Mesenchymal stem cell (in vitro differentiated cells and primary cell): ENCODE measurements around the gene INSM1.

Experiments used
- DNase-seq: peaks from one replicate; pipeline ENCODE4 v3.0.0-alpha.2; 2013
- H2AFZ ChIP-seq: one replicate; pipeline ENCODE4 v1.6.1; 2013; ENCODE audit warnings: low read depth, mild to moderate bottlenecking, control low read depth, inconsistent platforms, low read length, moderate library complexity
- H2AK5ac ChIP-seq: 2 replicates; pipeline ENCODE4 v1.6.1; 2013; ENCODE audit warnings: low read length, moderate library complexity, mild to moderate bottlenecking, inconsistent platforms; ENCODE audit not compliant: severe bottlenecking
- H2BK120ac ChIP-seq: one replicate; pipeline ENCODE4 v1.6.1; 2013; ENCODE audit warnings: low read depth, mild to moderate bottlenecking, inconsistent platforms, low read length, moderate library complexity
- H2BK12ac ChIP-seq, 2 experiments: one replicate each; pipeline ENCODE4 v1.6.1; 2013; ENCODE audit warnings: inconsistent platforms in 2 of 2, low read length in 2 of 2, mild to moderate bottlenecking in 2 of 2, moderate library complexity in 2 of 2, control low read depth in 1 of 2
- H2BK15ac ChIP-seq: one replicate; pipeline ENCODE4 v1.6.1; 2013; ENCODE audit warnings: mild to moderate bottlenecking, low read depth, inconsistent platforms; ENCODE audit not compliant: poor library complexity, severe bottlenecking
- H2BK5ac ChIP-seq: 2 replicates; pipeline ENCODE4 v1.6.1; 2013; ENCODE audit warnings: low read depth, mild to moderate bottlenecking, low read length, control low read depth, inconsistent platforms; ENCODE audit not compliant: poor library complexity, severe bottlenecking
- H3K14ac ChIP-seq, 2 experiments: one replicate each; pipeline ENCODE4 v1.6.1; 2013; ENCODE audit warnings: inconsistent platforms in 2 of 2, low read length in 2 of 2, control low read depth in 1 of 2, mild to moderate bottlenecking in 1 of 2, moderate library complexity in 1 of 2
- H3K18ac ChIP-seq, 2 experiments: one replicate each; pipeline ENCODE4 v1.6.1; 2013; ENCODE audit warnings: inconsistent platforms in 2 of 2, low read length in 2 of 2, control low read depth in 1 of 2, low read depth in 1 of 2, mild to moderate bottlenecking in 1 of 2
- H3K23ac ChIP-seq, 2 experiments: one replicate each; pipeline ENCODE4 v1.6.1; 2013; ENCODE audit warnings: inconsistent platforms in 2 of 2, low read length in 2 of 2, mild to moderate bottlenecking in 2 of 2, moderate library complexity in 2 of 2, control low read depth in 1 of 2
- H3K27ac ChIP-seq: 2 replicates; pipeline ENCODE4 v1.5.1; 2013; ENCODE audit warnings: mild to moderate bottlenecking, moderate library complexity, low read length, control low read depth, inconsistent platforms; ENCODE audit not compliant: poor library complexity, severe bottlenecking
- H3K27me3 ChIP-seq, 2 experiments: 2 replicates each; pipeline versions ENCODE4 v1.6.1 to v1.7.0; 2013; ENCODE audit warnings: low read length in 2 of 2, mild to moderate bottlenecking in 2 of 2, moderate library complexity in 2 of 2, control low read depth in 1 of 2, inconsistent platforms in 1 of 2; ENCODE audit not compliant: control insufficient read depth in 1 of 2, insufficient read depth in 1 of 2
- H3K36me3 ChIP-seq, 2 experiments: 2 replicates each; pipeline versions ENCODE4 v1.6.1 to v1.7.0; 2013; ENCODE audit warnings: low read length in 2 of 2, control low read depth in 1 of 2, inconsistent platforms in 1 of 2, low read depth in 1 of 2, mild to moderate bottlenecking in 1 of 2; ENCODE audit not compliant: insufficient read depth in 2 of 2, control insufficient read depth in 1 of 2
- H3K4ac ChIP-seq, 2 experiments: one replicate each; pipeline ENCODE4 v1.6.1; 2013; ENCODE audit warnings: inconsistent platforms in 2 of 2, low read length in 2 of 2, mild to moderate bottlenecking in 2 of 2, moderate library complexity in 2 of 2, control low read depth in 1 of 2, low read depth in 1 of 2
- H3K4me1 ChIP-seq: 2 replicates; pipeline ENCODE4 v1.6.1; 2013; ENCODE audit warnings: low read depth, low read length, control low read depth; ENCODE audit not compliant: control insufficient read depth, insufficient read depth
- H3K4me2 ChIP-seq: 2 replicates; pipeline ENCODE4 v1.6.1; 2013; ENCODE audit warnings: low read length, mild to moderate bottlenecking, inconsistent platforms; ENCODE audit not compliant: poor library complexity, severe bottlenecking
- H3K4me3 ChIP-seq, 2 experiments: 2 replicates each; pipeline versions ENCODE4 v1.5.1 to v1.7.0; 2013; ENCODE audit warnings: low read length in 2 of 2, mild to moderate bottlenecking in 2 of 2, control low read depth in 1 of 2, low read depth in 1 of 2; ENCODE audit not compliant: insufficient read depth in 1 of 2
- H3K79me1 ChIP-seq: replicated peaks from 2 replicates; pipeline ENCODE4 v1.6.1; 2013; ENCODE audit warnings: mild to moderate bottlenecking, control low read depth, low read length, inconsistent platforms; ENCODE audit not compliant: poor library complexity, severe bottlenecking
- H3K9ac ChIP-seq: 2 replicates; pipeline ENCODE4 v1.7.0; 2013; ENCODE audit warnings: mild to moderate bottlenecking, low read length, moderate library complexity
- H3K9me3 ChIP-seq: 2 replicates; pipeline ENCODE4 v1.7.0; 2013; ENCODE audit warnings: mild to moderate bottlenecking, low read length; ENCODE audit not compliant: control insufficient read depth
- H4K8ac ChIP-seq: one replicate; pipeline ENCODE4 v1.6.1; 2013; ENCODE audit warnings: inconsistent platforms, mild to moderate bottlenecking, low read length, moderate library complexity
- H4K91ac ChIP-seq: one replicate; pipeline ENCODE4 v1.6.1; 2013; ENCODE audit warnings: mild to moderate bottlenecking, low read length, inconsistent platforms
- WGBS: methylation state at CpG from one replicate; pipeline ENCODE4 v1.1.7; 2013; ENCODE audit warnings: mixed read lengths; 5-methylcytosine and 5-hydroxymethylcytosine counted together

The INSM1 gene

DNA sequence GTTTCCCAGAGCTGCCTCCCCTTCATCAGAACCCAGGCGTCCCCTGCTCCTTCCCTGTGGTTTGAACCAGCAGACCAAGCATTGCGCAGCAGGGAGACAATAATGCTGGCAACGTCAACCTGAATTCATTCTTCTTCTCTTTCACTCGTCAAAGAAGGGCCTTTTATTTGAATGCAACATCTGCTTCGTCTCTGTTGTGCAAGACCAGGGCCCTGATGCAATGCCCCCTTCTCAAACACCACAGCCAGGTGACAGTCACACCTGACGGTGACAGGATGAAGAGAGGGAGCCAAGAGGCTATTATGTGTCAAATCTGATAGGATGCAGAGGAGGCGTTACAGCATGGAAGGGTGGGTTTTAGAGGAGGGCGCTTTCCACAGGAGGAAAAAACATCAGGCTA is 8.0 kb downstream of the INSM1 start:
- Histone ChIP-seq H2AK5ac (no peak overlapping the region), H3K4me3 (no peak overlapping the region), H3K9ac (no peak overlapping the region), H3K79me1 (no peaks in the 10 kb centered on the region), H3K18ac (no peak overlapping the region), H2BK15ac (no peak overlapping the region), H2AFZ (no peak overlapping the region), H3K14ac (no peak overlapping the region), H3K36me3 (no peaks in the 10 kb centered on the region), H4K8ac (no peak overlapping the region), H3K4me1 (no peaks in the 10 kb centered on the region), H2BK12ac (no peak overlapping the region), H3K4ac (no peak overlapping the region), H3K23ac (no peak overlapping the region), H4K91ac (no peak overlapping the region), H3K27me3 (peaks cover 50 to 56% of the 10 kb centered on the region in 2 experiments), H2BK120ac (no peak overlapping the region), H3K27ac (no peak overlapping the region), H2BK5ac (no peak overlapping the region), H3K4me2 (no peak overlapping the region), H3K9me3 (peaks cover 3% of the 10 kb centered on the region)
- WGBS: 77% methylated on average over 8 of the region's 8 CpGs
- no peak for DNase-seq

DNA sequence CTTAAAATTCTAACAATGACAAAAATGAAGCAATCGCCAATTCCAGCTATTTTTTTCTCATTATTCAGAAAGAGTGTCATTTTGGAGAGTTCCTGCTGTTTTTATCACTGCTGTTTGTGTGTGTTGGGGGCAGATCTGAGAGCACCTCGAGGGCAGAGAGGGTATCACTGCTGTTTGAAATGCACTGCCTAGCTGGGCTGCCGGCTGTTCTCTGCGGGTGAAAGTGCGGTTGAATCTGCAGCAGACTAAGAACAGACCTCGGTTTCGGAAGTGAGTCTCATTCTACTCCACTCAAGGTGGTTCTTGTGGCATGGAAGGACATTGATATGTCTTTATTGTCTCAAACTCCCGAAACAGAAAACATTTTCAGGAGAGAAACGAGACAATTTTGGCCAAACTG is 18.3 kb downstream of the INSM1 start:
- Histone ChIP-seq H3K9ac (no peak overlapping the region), H4K8ac (no peak overlapping the region), H4K91ac (no peak overlapping the region), H3K4ac (no peak overlapping the region), H3K27ac (no peak overlapping the region), H3K9me3 (peaks cover 1% of the 10 kb centered on the region), H2AK5ac (no peak overlapping the region), H3K27me3 (peaks cover 5 to 10% of the 10 kb centered on the region in 2 experiments), H2BK15ac (no peak overlapping the region), H3K4me2 (no peak overlapping the region), H2AFZ (no peak overlapping the region), H3K36me3 (peaks cover 0 to under 1% of the 10 kb centered on the region in 2 experiments), H2BK5ac (no peak overlapping the region), H3K4me3 (no peak overlapping the region), H3K18ac (no peak overlapping the region), H2BK12ac (no peak overlapping the region), H2BK120ac (no peak overlapping the region), H3K79me1 (no peaks in the 10 kb centered on the region), H3K23ac (no peak overlapping the region), H3K14ac (no peak overlapping the region), H3K4me1 (no peaks in the 10 kb centered on the region)
- WGBS: 75% methylated on average over 9 of the region's 9 CpGs
- DNase-seq: no peak

DNA sequence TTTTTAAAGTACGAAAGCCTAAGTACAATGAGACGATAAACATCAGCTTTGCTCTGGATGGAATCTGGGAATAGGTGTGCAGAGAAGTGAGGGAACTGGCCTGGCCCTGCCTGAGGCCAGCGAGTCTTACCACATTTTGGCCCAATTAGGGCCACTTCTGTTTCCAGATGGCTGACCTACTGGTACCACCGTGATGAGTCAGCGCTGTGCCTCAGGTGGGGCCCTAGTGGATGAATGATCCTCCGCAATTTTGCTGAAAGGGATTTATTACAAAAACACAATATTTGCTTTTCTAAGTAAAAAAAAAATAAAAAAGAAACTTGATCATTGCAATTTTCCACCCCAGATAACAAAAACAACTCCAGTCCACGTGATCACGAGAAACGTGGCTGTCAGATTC is 22.5 kb downstream of the INSM1 start:
- WGBS: 95% methylated on average over 8 of the region's 9 CpGs
- no peaks in the 10 kb centered on the region for H3K79me1 ChIP-seq
- no peak overlapping the region for H3K9ac ChIP-seq
- no peaks in the 10 kb centered on the region for H3K4me1 ChIP-seq
- H4K91ac ChIP-seq: no peak overlapping the region
- H2BK12ac ChIP-seq: no peak overlapping the region
- H3K36me3 ChIP-seq: peaks cover 0 to 8% of the 10 kb centered on the region in 2 experiments
- no peak for DNase-seq
- H2BK5ac ChIP-seq: no peak overlapping the region
- no peak overlapping the region for H3K4ac ChIP-seq
- H3K4me2 ChIP-seq: no peak overlapping the region
- H2BK15ac ChIP-seq: no peak overlapping the region
- no peak overlapping the region for H2AK5ac ChIP-seq
- H4K8ac ChIP-seq: no peak overlapping the region
- no peak overlapping the region for H3K14ac ChIP-seq
- H2AFZ ChIP-seq: no peak overlapping the region
- peaks cover 0 to 2% of the 10 kb centered on the region in 2 experiments for H3K27me3 ChIP-seq
- no peak overlapping the region for H3K4me3 ChIP-seq
- H3K27ac ChIP-seq: no peak overlapping the region
- H3K23ac ChIP-seq: no peak overlapping the region
- no peak overlapping the region for H3K18ac ChIP-seq
- no peaks in the 10 kb centered on the region for H3K9me3 ChIP-seq
- H2BK120ac ChIP-seq: no peak overlapping the region

DNA sequence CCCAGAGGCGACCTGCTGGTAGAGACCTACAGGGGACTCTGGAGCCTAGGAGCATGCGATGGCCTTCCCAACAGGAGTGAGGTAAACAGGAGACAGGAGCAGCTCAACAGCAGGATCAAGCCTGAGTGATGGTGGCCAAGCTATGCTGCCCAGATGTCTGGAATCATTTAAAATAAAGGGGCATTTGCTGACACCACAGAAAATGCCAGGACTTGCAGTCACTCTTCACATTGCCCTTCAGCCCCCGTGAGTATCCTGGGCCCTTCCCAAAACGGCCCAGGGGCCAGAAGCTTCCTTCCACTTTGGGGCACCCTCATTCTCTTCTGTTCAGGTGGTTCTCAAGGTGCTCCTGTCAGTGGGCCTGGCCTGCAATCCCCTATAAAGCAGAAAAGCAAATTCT is 23.2 kb downstream of the INSM1 start:
- H3K79me1 ChIP-seq: no peaks in the 10 kb centered on the region
- 85% methylated on average over 4 of the region's 4 CpGs for WGBS

More for the DNA sequence above, 23.2 kb downstream of the INSM1 start:
- Histone ChIP-seq H3K23ac (no peak overlapping the region), H3K4me2 (no peak overlapping the region), H4K8ac (no peak overlapping the region), H2BK15ac (no peak overlapping the region), H2AFZ (no peak overlapping the region), H3K4me1 (no peaks in the 10 kb centered on the region), H2BK120ac (no peak overlapping the region), H3K4ac (no peak overlapping the region), H3K27ac (no peak overlapping the region), H2BK5ac (no peak overlapping the region), H4K91ac (no peak overlapping the region), H2BK12ac (no peak overlapping the region), H2AK5ac (no peak overlapping the region), H3K4me3 (no peak overlapping the region), H3K14ac (no peak overlapping the region), H3K9ac (no peak overlapping the region), H3K9me3 (no peaks in the 10 kb centered on the region), H3K36me3 (peaks cover 0 to 8% of the 10 kb centered on the region in 2 experiments), H3K27me3 (no peaks in the 10 kb centered on the region), H3K18ac (no peak overlapping the region)
- DNase-seq: no peak
